GM12878 (cell line): Measurements from ENCODE around the gene PRKRIP1. TPM values are rescaled to one million over a fixed set of nuclear protein-coding genes. Genes with fewer than 3 reads are reported as not detected.

Experiments
- ATAC-seq: fragments of 200-7000 bp; cut with Tn5 transposase; 3 replicates; pipeline ENCODE4 v1.9.1; 2020; ENCODE audit warnings: mild to moderate bottlenecking, moderate library complexity
- BruUV-seq: library from RNA; stranded (reverse); fragments of 400-500 nt; replicated peaks from 2 replicates; lab custom pipeline; 2021; lab: Mats Ljungman, UMichigan
- CTCF ChIA-PET: fragments of 300-600 bp; sonication (Branson Sonifier 250); formaldehyde crosslinking; extraction: SDS; loops from one replicate; lab custom pipeline; 2021; ENCODE audit warnings: inconsistent platforms; lab: Yijun Ruan, JAX
- POLR2A ChIA-PET: fragments of 350-600 bp; formaldehyde crosslinking; extraction: SDS; loops from one replicate; lab custom pipeline; 2021; ENCODE audit warnings: inconsistent platforms; lab: Charles Lee
- RAD21 ChIA-PET: fragments of 300-600 bp; sonication (Branson Sonifier 250); formaldehyde crosslinking; loops from one replicate; lab custom pipeline; 2023; ENCODE audit warnings: antibody characterized with exemption; ENCODE audit not compliant: unreplicated experiment; lab: Charles Lee
- SMC1A ChIA-PET: fragments of 300-600 bp; sonication (Branson Sonifier 250); formaldehyde crosslinking; loops from one replicate; lab custom pipeline; 2023; ENCODE audit not compliant: unreplicated experiment, uncharacterized antibody; lab: Charles Lee
- DNase-seq: peaks from one replicate; pipeline ENCODE4 v3.0.0-alpha.2; 2011; ENCODE audit warnings: low read depth, low spot score
- FAIRE-seq: peaks from 3 replicates; lab custom pipeline; 2011; peaks lifted over from hg19 to GRCh38; lab: Jason Lieb, UNC
- H2AFZ ChIP-seq: 2 replicates; pipeline ENCODE4 v1.6.0; 2011; ENCODE audit warnings: low read depth, low read length, control low read depth; ENCODE audit not compliant: control insufficient read depth
- H3K27ac ChIP-seq: 2 replicates; pipeline ENCODE4 v1.5.1; 2011; ENCODE audit warnings: control low read depth; ENCODE audit not compliant: control insufficient read depth, insufficient read depth
- H3K27me3 ChIP-seq, 2 experiments: replicated peaks in 1 of 2; 2 replicates each; pipeline versions ENCODE4 v1.6.0 to v1.6.1; 2011; ENCODE audit warnings: low read length in 1 of 2; ENCODE audit not compliant: control insufficient read depth in 2 of 2, insufficient read depth in 2 of 2
- H3K36me3 ChIP-seq, 2 experiments: 2 replicates each; pipeline ENCODE4 v1.5.1; 2011; ENCODE audit warnings: low read length in 1 of 2; ENCODE audit not compliant: control insufficient read depth in 2 of 2, insufficient read depth in 2 of 2
- H3K4me1 ChIP-seq: 2 replicates; pipeline ENCODE4 v1.6.1; 2011; ENCODE audit warnings: mild to moderate bottlenecking, low read length, moderate library complexity, mixed read lengths; ENCODE audit not compliant: control insufficient read depth, insufficient read depth
- H3K4me2 ChIP-seq: 2 replicates; pipeline ENCODE4 v1.6.0; 2011; ENCODE audit warnings: control low read depth; ENCODE audit not compliant: control insufficient read depth, insufficient read depth
- H3K4me3 ChIP-seq: fragments of 200-600 bp; sonication (generic); 2 replicates; pipeline ENCODE4 v1.5.1; 2016
- H3K79me2 ChIP-seq: 2 replicates; pipeline ENCODE4 v1.6.0; 2011; ENCODE audit warnings: low read length; ENCODE audit not compliant: control insufficient read depth, insufficient read depth
- H3K9ac ChIP-seq: 2 replicates; pipeline ENCODE4 v1.8.0; 2011; ENCODE audit warnings: low read length, control low read depth, mixed read lengths; ENCODE audit not compliant: control insufficient read depth, insufficient read depth
- H3K9me3 ChIP-seq: replicated peaks from 3 replicates; pipeline ENCODE4 v1.5.1; 2011; ENCODE audit warnings: mild to moderate bottlenecking, low read length; ENCODE audit not compliant: control insufficient read depth, insufficient read depth
- H4K20me1 ChIP-seq: 2 replicates; pipeline ENCODE4 v1.6.0; 2011; ENCODE audit not compliant: control insufficient read depth, insufficient read depth
- BRCA1 ChIP-seq: IDR thresholded peaks from 2 replicates; pipeline ENCODE4 v1.6.1; 2011; ENCODE audit warnings: low read depth, low read length, improper control_type of control experiment
- MAX ChIP-seq: IDR thresholded peaks from 2 replicates; pipeline ENCODE4 v1.6.1; 2012; ENCODE audit warnings: low read depth, low read length, improper control_type of control experiment
- MLLT1 ChIP-seq: fragments of 450-650 bp; IDR thresholded peaks from 2 replicates; pipeline ENCODE4 v1.6.1; 2016; ENCODE audit warnings: mild to moderate bottlenecking
- MTA2 ChIP-seq: fragments of 450-650 bp; IDR thresholded peaks from 2 replicates; pipeline ENCODE4 v1.6.1; 2016; ENCODE audit warnings: low read depth, mild to moderate bottlenecking, moderate library complexity
- MYC ChIP-seq: IDR thresholded peaks from 2 replicates; pipeline ENCODE4 v1.6.1; 2011; ENCODE audit warnings: mild to moderate bottlenecking, low read length, moderate library complexity, inconsistent platforms; ENCODE audit not compliant: insufficient read depth, insufficient replicate concordance, insufficient read length, severe bottlenecking
- POLR2A ChIP-seq: IDR thresholded peaks from 2 replicates; pipeline ENCODE4 v1.6.1; 2011; ENCODE audit warnings: low read depth, mild to moderate bottlenecking, low read length
- SREBF1 ChIP-seq: IDR thresholded peaks from 2 replicates; pipeline ENCODE4 v1.6.1; 2012; ENCODE audit warnings: mild to moderate bottlenecking, low read length
- STAT3 ChIP-seq: IDR thresholded peaks from 2 replicates; pipeline ENCODE4 v1.6.1; 2011; ENCODE audit warnings: low read depth, low read length, improper control_type of control experiment
- YY1 ChIP-seq: IDR thresholded peaks from 2 replicates; pipeline ENCODE4 v1.6.1; 2011; ENCODE audit warnings: low read depth, mild to moderate bottlenecking, low read length
- WGBS: methylation state at CpG from one replicate; pipeline ENCODE4 v1.1.6; 2016; ENCODE audit warnings: low lambda C conversion rate; ENCODE audit not compliant: insufficient replicate concordance, insufficient coverage; ENCODE audit errors: missing lambda C conversion rate; 5-methylcytosine and 5-hydroxymethylcytosine counted together
- in situ Hi-C: fragments of 300-500 bp; cut with MboI; formaldehyde crosslinking; loops from 9 replicates; pipeline ENCODE4 v1.14.3; 2018; ENCODE audit warnings: mixed read lengths
- intact Hi-C: fragments of 100-400 bp; cut with micrococcal nuclease; formaldehyde crosslinking; loops from one replicate; pipeline ENCODE4 v1.14.2; 2022; ENCODE audit not compliant: unreplicated experiment
- polyA plus RNA-seq, 11 experiments: library from polyadenylated mRNA; depleted of rRNA in 4 of 11; unstranded in 6 of 11; stranded (reverse) in 5 of 11; fragments of >200 nt; fragmentation: Nextera tagmentation in 4 of 11; fragmentation: Illumina TruSeq in 1 of 11; extraction: Ambion mirVana in 4 of 11; extraction: Trizol in 1 of 11; gene quantifications; 1 replicate in 1 of 11; 2 replicates in 10 of 11; pipeline versions ENCODE4 v1.2.1 to v1.2.3, GENCODE V29; 2011 to 2016; ENCODE audit warnings: inconsistent platforms in 2 of 11, missing spikeins in 2 of 11, low read depth in 1 of 11
- total RNA-seq, 4 experiments: library from RNA; depleted of rRNA in 3 of 4; stranded (reverse); fragments of >200 nt in 3 of 4; fragmentation: Illumina TruSeq in 1 of 4; extraction: Trizol in 1 of 4; gene quantifications; 2 replicates each; pipeline versions ENCODE4 v1.2.1 to v1.2.3, GENCODE V29; 2013 to 2021

Gene PRKRIP1
- total and polyA plus RNA-seq, 10 of the 15 experiments (the other 5 are each of a cell fraction or from before 2014, with no cell fraction given), result 17.0 to 38.4 (median 25.5) TPM

- no peak for TF ChIP-seq MLLT1
- no peak for TF ChIP-seq STAT3
- no peak for TF ChIP-seq YY1
- no peak for TF ChIP-seq BRCA1
- TF ChIP-seq MAX, result no peak
- TF ChIP-seq MTA2, result no peak
- no peak for TF ChIP-seq MYC
Measured at GRCh38 chr7:102446387-102447156, 50.4 kb downstream of the PRKRIP1 start (continued).

- TF ChIP-seq SREBF1 (no peak), POLR2A (peak; percentile 59)
- ChIA-PET CTCF (interaction anchor here (1.3 kb wide), 1 partner anchor 35 kb away, joined by 4 read pairs; no protein-coding TSS in a partner anchor), RAD21 (interaction anchor here (3.7 kb wide), 1 partner anchor 43 kb away, joined by 40 read pairs; no protein-coding TSS in a partner anchor), SMC1A (no interaction called here), POLR2A (no interaction called here)
- Histone ChIP-seq H3K4me2 (no peak overlapping the region), H3K9ac (no peak overlapping the region), H3K4me3 (no peak overlapping the region), H3K4me1 (peaks cover 32% of the 10 kb centered on the region), H3K27ac (no peak overlapping the region), H3K27me3 (no peaks in the 10 kb centered on the region), H4K20me1 (no peaks in the 10 kb centered on the region), H3K79me2 (peaks cover 7% of the 10 kb centered on the region), H3K9me3 (no peaks in the 10 kb centered on the region), H2AFZ (no peak overlapping the region), H3K36me3 (peaks cover 8 to 22% of the 10 kb centered on the region in 2 experiments; a peak in 3 of 4 replicates)
- WGBS, result 89% methylated on average over 14 of the region's 14 CpGs
- DNase-seq (no peak), FAIRE-seq (no peak), ATAC-seq (no peak)
- in situ Hi-C loops (no loop called here), intact Hi-C loops (no loop called here)
- no TSS peak for BruUV-seq
Measured at GRCh38 chr7:102447311-102447710, 51.1 kb downstream of the PRKRIP1 start.
